GM23338 (cell line): ENCODE measurements around the gene CCDC85B. TPM values are rescaled to one million over a fixed set of nuclear protein-coding genes. Genes with fewer than 3 reads are reported as not detected.

Experiments
- CREB1 ChIP-seq: fragments of 250-450 bp; sonication (Bioruptor Pico); IDR thresholded peaks from 2 replicates; pipeline ENCODE4 v1.5.0; 2020; ENCODE audit warnings: low read depth, mild to moderate bottlenecking, moderate library complexity
- CTCF ChIP-seq, 2 experiments: fragments of 200-600 bp in 1 of 2; sonication (generic) in 1 of 2; conservative IDR thresholded peaks; 2 replicates each; pipeline versions ENCODE4 v1.5.1 to v1.6.1; 2016 to 2017; ENCODE audit warnings: antibody characterized with exemption in 2 of 2, low read depth in 2 of 2, mild to moderate bottlenecking in 2 of 2, moderate library complexity in 1 of 2
- EZH2 ChIP-seq: fragments of 200-600 bp; sonication (generic); IDR thresholded peaks from one replicate; pipeline ENCODE4 v1.8.0; 2017; ENCODE audit warnings: antibody characterized with exemption, mild to moderate bottlenecking, low read depth; ENCODE audit not compliant: unreplicated experiment
- EZH2phosphoT487 ChIP-seq: fragments of 200-600 bp; sonication (generic); IDR thresholded peaks from one replicate; pipeline ENCODE4 v1.8.1; 2018; ENCODE audit warnings: antibody characterized with exemption; ENCODE audit not compliant: unreplicated experiment
- JUNB ChIP-seq: IDR thresholded peaks from one replicate; pipeline ENCODE4 v1.6.1; 2016; ENCODE audit warnings: antibody characterized with exemption; ENCODE audit not compliant: unreplicated experiment
- ZNF331 ChIP-seq: fragments of 250-450 bp; sonication (Bioruptor Pico); IDR thresholded peaks from 2 replicates; pipeline ENCODE4 v1.5.0; 2020; ENCODE audit warnings: low read depth, mild to moderate bottlenecking, moderate library complexity
- ZNF462 ChIP-seq: fragments of 250-450 bp; sonication (Bioruptor Pico); IDR thresholded peaks from 2 replicates; pipeline ENCODE4 v1.5.0; 2020; ENCODE audit warnings: mild to moderate bottlenecking, moderate library complexity
- polyA plus RNA-seq: library from polyadenylated mRNA; unstranded; fragments of >200 nt; fragmentation: Nextera tagmentation; extraction: Ambion mirVana; gene quantifications from 2 replicates; pipeline ENCODE4 v1.2.1, GENCODE V29; 2016
- total RNA-seq: library from RNA; depleted of rRNA; stranded (reverse); fragments of >200 nt; shearing (Covaris generic); gene quantifications from 2 replicates; pipeline ENCODE4 v1.2.3, GENCODE V29; 2014
- TF ChIP-seq, protein P1 (sequence below): IDR thresholded peaks from one replicate; pipeline ENCODE4 v1.6.1; 2018; ENCODE audit warnings: antibody characterized with exemption; ENCODE audit not compliant: unreplicated experiment

CCDC85B gene
- total and polyA plus RNA-seq, 2 experiments from 2014 or later = 54.5 to 66.3 TPM

GRCh38 chr11:65854161-65854592 is 36.3 kb upstream of the CCDC85B start (continued):
- TF ChIP-seq ZNF462 (no peak), JUNB (no peak), CREB1 (no peak), ZNF331 (CRISPR knock-in tag) (no peak), EZH2phosphoT487 (no peak), EZH2 (no peak), CTCF (conservative IDR thresholded peaks at IDR 0.05; ENCODE audit: low read depth in 2 of 2) (no peak)
- TF ChIP-seq, protein P1, sequence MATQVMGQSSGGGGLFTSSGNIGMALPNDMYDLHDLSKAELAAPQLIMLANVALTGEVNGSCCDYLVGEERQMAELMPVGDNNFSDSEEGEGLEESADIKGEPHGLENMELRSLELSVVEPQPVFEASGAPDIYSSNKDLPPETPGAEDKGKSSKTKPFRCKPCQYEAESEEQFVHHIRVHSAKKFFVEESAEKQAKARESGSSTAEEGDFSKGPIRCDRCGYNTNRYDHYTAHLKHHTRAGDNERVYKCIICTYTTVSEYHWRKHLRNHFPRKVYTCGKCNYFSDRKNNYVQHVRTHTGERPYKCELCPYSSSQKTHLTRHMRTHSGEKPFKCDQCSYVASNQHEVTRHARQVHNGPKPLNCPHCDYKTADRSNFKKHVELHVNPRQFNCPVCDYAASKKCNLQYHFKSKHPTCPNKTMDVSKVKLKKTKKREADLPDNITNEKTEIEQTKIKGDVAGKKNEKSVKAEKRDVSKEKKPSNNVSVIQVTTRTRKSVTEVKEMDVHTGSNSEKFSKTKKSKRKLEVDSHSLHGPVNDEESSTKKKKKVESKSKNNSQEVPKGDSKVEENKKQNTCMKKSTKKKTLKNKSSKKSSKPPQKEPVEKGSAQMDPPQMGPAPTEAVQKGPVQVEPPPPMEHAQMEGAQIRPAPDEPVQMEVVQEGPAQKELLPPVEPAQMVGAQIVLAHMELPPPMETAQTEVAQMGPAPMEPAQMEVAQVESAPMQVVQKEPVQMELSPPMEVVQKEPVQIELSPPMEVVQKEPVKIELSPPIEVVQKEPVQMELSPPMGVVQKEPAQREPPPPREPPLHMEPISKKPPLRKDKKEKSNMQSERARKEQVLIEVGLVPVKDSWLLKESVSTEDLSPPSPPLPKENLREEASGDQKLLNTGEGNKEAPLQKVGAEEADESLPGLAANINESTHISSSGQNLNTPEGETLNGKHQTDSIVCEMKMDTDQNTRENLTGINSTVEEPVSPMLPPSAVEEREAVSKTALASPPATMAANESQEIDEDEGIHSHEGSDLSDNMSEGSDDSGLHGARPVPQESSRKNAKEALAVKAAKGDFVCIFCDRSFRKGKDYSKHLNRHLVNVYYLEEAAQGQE = no peak
